22Rv1 (cell line): ENCODE measurements around the gene ELMOD3.

Experiments
- CTCF ChIP-seq: fragments of 450-650 bp; IDR thresholded peaks from 2 replicates; pipeline ENCODE4 v1.5.1; 2017; ENCODE audit warnings: mild to moderate bottlenecking
- ZFX ChIP-seq: fragments of 450-650 bp; IDR thresholded peaks from 2 replicates; pipeline ENCODE4 v1.6.1; 2017; ENCODE audit warnings: antibody characterized with exemption, borderline replicate concordance

- no peak for TF ChIP-seq CTCF
- no peak for TF ChIP-seq ZFX
These were observed 40.4 kb downstream of the ELMOD3 start for GRCh38 chr2:85394976-85395375.
